ENCODE data around the gene RIOK3. TPM values are rescaled to one million over a fixed set of nuclear protein-coding genes. Genes with fewer than 3 reads are reported as not detected.

Gene RIOK3
- total RNA-seq, 1 experiment from 2014 or later: 42.5 TPM

- DNase-seq (ENCODE audit: low read depth, low spot score): no peak
- peaks cover 8 to 10% of the 10 kb centered on the region in 2 experiments; a peak in 3 of 4 replicates for H3K36me3 ChIP-seq (ENCODE audit: control insufficient read depth in 1 of 2, insufficient read depth in 2 of 2, low read length in 2 of 2)
- CTCF ChIA-PET: interaction anchor here (1.1 kb wide), 1 partner anchor 190 kb away, joined by 4 read pairs; no protein-coding TSS in a partner anchor
These were observed 59.6 kb downstream of the RIOK3 start for GRCh38 chr18:23512641-23513040.

More at GRCh38 chr18:23512641-23513040, 59.6 kb downstream of the RIOK3 start:
- Histone ChIP-seq H3K4me3 (replicated peaks in 1 of 2; ENCODE audit: low read depth in 1 of 2, low read length in 2 of 2) (no peak overlapping the region), H2AFZ (ENCODE audit: low read depth, low read length, poor library complexity, severe bottlenecking) (no peak overlapping the region), H3K4me2 (ENCODE audit: low read length) (no peak overlapping the region), H3K79me2 (ENCODE audit: insufficient read depth, low read length) (peaks cover 5% of the 10 kb centered on the region; the same call in 1 of the 2 replicates), H3K27ac (ENCODE audit: low read depth, low read length) (no peak overlapping the region), H3K4me1 (ENCODE audit: control insufficient read depth in 1 of 2, insufficient read depth in 2 of 2, low read length in 2 of 2) (0 out of 4 replicates have a peak, but pooled peaks cover 0 to 2% of the 10 kb centered on the region in 2 experiments), H3K27me3 (ENCODE audit: insufficient read depth, low read length) (no peaks in the 10 kb centered on the region), H4K20me1 (ENCODE audit: insufficient read depth) (no peaks in the 10 kb centered on the region), H3K9ac (ENCODE audit: low read length) (no peak overlapping the region), H3K9me3 (ENCODE audit: control insufficient read depth in 1 of 2, insufficient read depth in 1 of 2, low read depth in 1 of 2, low read length in 2 of 2) (no peaks in the 10 kb centered on the region), H3K9me2 (ENCODE audit: insufficient read depth) (no peaks in the 10 kb centered on the region)
- intact Hi-C loops (cut with micrococcal nuclease): no loop called here
- no TSS peak for BruUV-seq (replicated peaks)
- TF ChIP-seq MAX (IDR thresholded peaks at IDR 0.05): no peak
- TF ChIP-seq SIN3A (IDR thresholded peaks at IDR 0.05; ENCODE audit: low read depth): no peak
- TF ChIP-seq CTCF (IDR thresholded peaks at IDR 0.05 in 2 of 3, conservative IDR thresholded peaks at IDR 0.05 in 1 of 3; ENCODE audit: borderline replicate concordance in 1 of 3, insufficient read depth in 1 of 3, low read depth in 2 of 3, low read length in 2 of 3): no peak
- TF ChIP-seq ZFX (IDR thresholded peaks at IDR 0.05): no peak
- POLR2A ChIA-PET: no interaction called here
- ATAC-seq: no peak
- RAD21 ChIA-PET (ENCODE audit: low non-redundant PET in 1 of 2, low total read pairs in 2 of 2, uncharacterized antibody in 2 of 2, unreplicated experiment in 2 of 2): no interaction called here

Measured in HCT116 (cell line).